Panc1 (cell line): ENCODE measurements around the gene IL31RA.

Source experiments
- CTCF ChIP-seq: fragments of 450-650 bp; IDR thresholded peaks from 2 replicates; pipeline ENCODE4 v1.5.1; 2017; ENCODE audit warnings: mild to moderate bottlenecking
- REST ChIP-seq, 2 experiments: IDR thresholded peaks; 2 replicates each; pipeline ENCODE4 v1.6.1; 2011 to 2012; ENCODE audit warnings: low read depth in 2 of 2, control low read depth in 1 of 2, low read length in 1 of 2, mild to moderate bottlenecking in 1 of 2, moderate library complexity in 1 of 2; ENCODE audit not compliant: insufficient read depth in 1 of 2
- SIN3A ChIP-seq: IDR thresholded peaks from 2 replicates; pipeline ENCODE4 v1.6.1; 2012; ENCODE audit warnings: low read depth, mild to moderate bottlenecking, low read length, moderate library complexity, borderline replicate concordance; ENCODE audit not compliant: insufficient read depth
- TCF7L2 ChIP-seq: IDR thresholded peaks from 2 replicates; pipeline ENCODE4 v1.6.1; 2011; ENCODE audit warnings: mild to moderate bottlenecking, low read depth, low read length, inconsistent platforms

GRCh38 chr5:55866485-55866884, 15.3 kb downstream of the IL31RA start:
- TF ChIP-seq CTCF (no peak), SIN3A (no peak), TCF7L2 (no peak), REST (IDR thresholded peaks at IDR 0.05; ENCODE audit: insufficient read depth in 1 of 2, low read depth in 2 of 2, low read length in 1 of 2) (no peak)
